DMS153 treated with DMSO at 0.1 percent for 48 hours (cell line): ENCODE measurements around the gene FBXO8.
A peak's percentile ranks its signal among the peaks of the same experiment; 100 is the strongest.

ENCODE experiments used
- DNase-seq: peaks from one replicate; lab custom pipeline; 2025; ENCODE audit not compliant: unreplicated experiment; lab: John Stamatoyannopoulos, UW

Gene FBXO8

DNA sequence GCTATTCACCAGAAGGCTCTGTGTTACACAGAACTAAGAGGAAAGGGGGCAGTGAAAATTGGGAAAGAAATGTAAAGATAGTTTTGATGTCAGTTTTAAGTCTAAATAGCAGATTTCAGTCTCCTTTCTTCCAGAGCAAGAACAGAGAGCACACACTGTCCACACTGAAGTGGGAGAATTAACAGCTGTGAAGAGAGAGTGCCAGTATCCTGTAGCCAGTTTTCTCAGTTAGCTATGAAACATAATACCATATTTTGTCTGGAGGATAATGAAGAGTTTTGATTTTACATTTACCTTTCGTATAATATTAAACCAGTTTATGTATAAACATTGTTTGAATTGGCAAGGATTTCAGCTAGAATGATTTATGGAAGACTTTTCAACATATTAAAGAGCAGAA is 35.1 kb downstream of the FBXO8 start:
- DNase-seq = no peak

DNA sequence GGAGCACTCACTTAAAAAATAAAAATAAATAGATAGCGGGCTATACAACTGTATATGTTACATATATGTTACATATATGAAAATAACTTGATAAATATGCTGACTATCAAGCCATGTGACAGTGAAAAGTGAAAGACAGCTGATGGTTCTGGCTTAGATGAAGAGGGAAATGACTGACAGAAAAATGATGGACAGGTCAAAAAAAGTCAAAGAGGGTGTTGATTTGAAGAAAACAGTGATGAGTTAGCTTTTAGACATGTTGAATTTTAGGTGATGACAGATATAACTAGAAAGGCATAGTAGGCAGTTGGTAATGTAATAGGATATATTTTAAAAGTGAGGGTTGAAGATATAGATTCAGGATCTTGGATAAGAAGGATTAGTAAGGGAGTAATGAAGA is 37.8 kb downstream of the FBXO8 start:
- DNase-seq = no peak

DNA sequence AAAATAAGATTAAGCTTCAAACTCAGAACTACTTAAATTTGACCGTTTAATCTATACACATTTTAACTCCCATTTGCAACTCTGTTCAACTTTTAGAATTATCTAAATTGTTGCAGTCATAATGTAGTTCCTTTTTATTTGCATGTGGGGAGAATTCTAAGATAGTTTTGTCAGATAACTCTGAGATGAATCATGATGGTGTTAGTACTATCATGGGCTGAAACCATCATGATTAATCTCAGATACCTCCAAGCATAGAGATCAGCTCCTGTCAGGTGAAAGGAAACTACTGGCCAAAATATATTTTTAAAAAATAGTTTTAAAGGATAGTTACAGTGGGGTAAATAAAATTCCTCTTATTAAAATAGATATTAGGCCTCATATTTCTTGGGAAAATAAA is 39.0 kb downstream of the FBXO8 start:
- DNase-seq = no peak

DNA sequence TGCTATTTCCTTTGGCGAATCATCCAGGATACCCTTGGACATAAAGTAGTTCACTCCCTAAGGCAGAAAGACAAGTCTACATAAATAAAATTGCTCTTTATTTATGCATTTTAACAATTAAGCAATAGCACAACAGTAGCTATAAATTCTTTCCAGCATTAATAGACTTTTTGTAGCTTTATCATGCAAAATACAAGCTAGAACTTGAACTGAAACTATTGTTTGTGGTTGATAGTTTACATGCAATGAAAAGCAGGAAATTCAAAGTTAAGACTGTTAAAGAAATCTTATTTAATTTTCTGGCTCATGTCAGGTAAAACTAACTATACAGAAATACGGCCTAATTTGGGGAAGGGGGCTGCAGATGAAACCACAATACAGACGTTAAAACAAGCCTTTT is 42.3 kb downstream of the FBXO8 start:
- no peak for DNase-seq

- no peak for DNase-seq
These were observed 47.1 kb downstream of the FBXO8 start for GRCh38 chr4:174236359-174236758.

GRCh38 chr4:174230680-174231079 is 52.8 kb downstream of the FBXO8 start:
- no peak for DNase-seq

- DNase-seq = no peak
These were observed 53.3 kb downstream of the FBXO8 start for GRCh38 chr4:174230148-174230547.

DNA sequence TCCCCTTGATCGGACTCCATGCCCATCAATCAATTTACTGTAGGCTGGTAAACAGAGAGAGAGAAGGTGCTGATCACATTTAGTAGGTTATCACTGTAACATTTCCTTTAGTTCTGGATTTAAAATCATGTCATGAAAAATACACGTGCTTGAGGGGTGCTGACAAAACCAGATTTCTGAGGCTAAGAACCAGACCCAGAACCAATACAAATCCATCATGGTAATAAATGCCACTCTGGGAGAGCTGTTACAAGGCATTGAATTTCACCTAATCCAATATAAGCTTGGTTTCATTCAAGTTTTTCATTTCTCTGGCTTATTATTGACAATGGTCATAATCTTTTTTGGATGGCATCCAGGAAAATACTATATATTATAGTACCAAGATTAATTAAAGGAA is 54.5 kb downstream of the FBXO8 start:
- no peak for DNase-seq

DNA sequence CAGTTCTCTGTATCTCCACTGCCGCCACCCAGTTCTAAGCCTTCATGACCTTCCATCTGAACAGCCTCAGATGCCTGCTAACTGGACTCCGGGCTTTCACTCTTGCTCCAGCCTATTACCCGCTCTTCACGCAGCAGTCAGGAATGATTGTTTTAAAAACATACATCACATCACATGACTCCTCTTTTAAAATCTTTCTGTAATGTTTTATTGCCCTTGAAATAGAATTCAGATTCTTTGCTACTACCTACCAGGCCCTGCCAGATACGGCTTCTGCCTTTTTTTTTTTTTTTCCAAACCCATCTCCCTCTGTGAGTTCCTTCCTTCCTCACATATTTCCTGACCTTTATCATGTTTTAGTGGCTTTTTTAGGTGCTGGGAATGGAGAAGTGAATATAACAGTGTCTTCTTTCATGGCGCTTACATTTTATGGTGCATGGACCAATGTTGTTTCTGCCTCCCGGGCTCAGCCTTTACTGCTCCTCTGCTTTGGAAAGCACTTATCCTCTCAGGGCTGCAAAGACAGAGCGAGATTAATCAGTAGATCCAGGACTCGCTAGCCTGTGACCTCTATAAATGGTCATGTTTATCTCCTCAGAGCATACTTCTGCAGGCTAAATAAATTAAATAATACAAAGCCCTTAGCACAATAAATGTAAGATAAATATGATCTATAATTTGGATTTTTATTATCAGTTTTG is 58.0 kb downstream of the FBXO8 start:
- DNase-seq = no peak

GRCh38 chr4:174224550-174224949 is 58.9 kb downstream of the FBXO8 start:
- DNase-seq = no peak

GRCh38 chr4:174222266-174222872 is 61.1 kb downstream of the FBXO8 start:
- peak; percentile 7 for DNase-seq

GRCh38 chr4:174218127-174218790 is 65.2 kb downstream of the FBXO8 start:
- DNase-seq = no peak

GRCh38 chr4:174217273-174218126 is 66.0 kb downstream of the FBXO8 start:
- DNase-seq = no peak

DNA sequence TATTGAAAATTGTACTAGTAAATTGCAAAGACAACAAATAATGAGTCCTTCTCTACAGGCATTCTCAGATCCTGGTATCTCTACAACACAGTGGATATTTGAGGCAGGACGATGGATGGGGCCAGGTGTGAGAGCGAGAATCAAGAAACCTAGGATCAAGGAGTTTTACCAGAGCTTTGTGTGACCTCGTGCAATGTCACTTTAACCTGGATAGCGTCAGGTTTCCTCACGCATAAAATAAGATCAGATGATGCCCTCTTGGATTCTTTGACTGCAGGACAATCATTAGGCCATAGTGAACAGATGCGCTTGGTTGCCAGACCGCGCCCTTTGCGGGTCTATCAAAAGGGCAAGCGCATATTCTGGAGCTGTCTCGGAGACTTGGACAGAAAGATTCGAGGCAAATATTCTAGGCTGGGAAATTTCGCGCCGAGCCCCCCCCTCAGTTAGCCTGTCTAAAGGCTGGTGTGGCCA is 66.6 kb downstream of the FBXO8 start:
- DNase-seq = no peak

- no peak for DNase-seq
These were observed 67.3 kb downstream of the FBXO8 start for GRCh38 chr4:174215961-174216680.

GRCh38 chr4:174215057-174215456 is 68.4 kb downstream of the FBXO8 start:
- no peak for DNase-seq

GRCh38 chr4:174214101-174214878 is 69.2 kb downstream of the FBXO8 start:
- no peak for DNase-seq

DNA sequence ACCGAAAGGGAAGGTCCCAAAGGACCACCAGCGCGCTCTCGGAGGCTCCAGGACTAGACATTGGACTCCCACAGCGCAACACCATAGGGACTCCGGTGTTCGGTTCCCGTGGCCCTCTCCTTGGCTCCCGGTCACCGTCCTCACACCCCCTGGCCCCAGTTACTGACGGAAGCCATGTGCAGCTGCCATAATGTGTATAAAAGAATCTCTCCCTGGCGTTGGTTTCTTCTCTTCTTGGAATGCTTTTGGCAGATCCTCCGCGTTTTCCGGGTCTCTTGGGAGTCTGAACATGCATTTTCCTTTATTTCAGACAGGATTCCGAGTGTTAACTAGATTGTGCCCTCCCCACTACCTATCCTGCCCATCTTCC is 69.8 kb downstream of the FBXO8 start:
- no peak for DNase-seq

DNA sequence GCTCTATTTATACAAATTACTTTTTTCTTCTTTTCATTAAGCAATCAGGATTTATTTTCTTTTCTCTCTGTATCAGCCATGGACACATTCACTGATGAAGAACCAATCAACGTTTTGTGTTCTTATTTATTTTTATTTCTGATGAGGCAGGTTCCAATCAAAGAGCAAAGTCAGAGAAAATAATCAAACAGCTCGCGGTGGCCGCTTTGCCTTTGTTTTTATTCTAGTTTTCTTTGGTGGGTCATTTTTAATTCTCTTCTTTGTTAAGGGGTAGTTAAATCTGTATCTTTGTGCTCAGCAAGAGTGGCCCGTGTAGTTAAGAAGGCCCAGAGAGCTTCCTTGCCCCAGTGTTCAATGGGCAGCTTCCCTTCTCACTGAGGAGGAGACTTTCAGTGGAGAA is 71.4 kb downstream of the FBXO8 start:
- no peak for DNase-seq

DNA sequence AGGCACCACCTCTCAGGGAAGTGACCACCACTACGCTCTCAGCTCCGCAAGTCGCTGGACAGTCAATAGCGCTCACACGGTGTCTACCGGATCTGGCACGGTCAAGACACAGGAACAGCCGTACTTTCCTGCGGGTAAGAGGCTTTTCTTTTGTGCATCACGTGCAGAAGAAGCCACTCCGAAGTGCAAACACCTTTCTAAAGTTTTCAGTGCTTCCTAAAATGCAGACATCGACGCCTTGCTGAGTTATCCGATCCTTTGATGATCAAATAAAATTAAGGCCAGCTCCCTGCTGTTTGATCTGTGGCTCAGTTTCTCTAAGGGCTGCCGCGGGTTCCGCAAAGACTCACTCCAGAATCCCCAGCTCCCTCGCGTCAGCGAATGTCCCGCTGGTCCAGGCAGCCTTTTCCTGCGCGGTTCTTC is 71.8 kb downstream of the FBXO8 start:
- no peak for DNase-seq
